Endothelial cell of umbilical vein (primary cell): ENCODE results near the gene FAM9A.

Source experiments
- POLR2A ChIP-seq: IDR thresholded peaks from 2 replicates; pipeline ENCODE4 v1.6.1; 2012; ENCODE audit warnings: low read depth, mild to moderate bottlenecking, control low read depth, low read length
- POLR2AphosphoS5 ChIP-seq: IDR thresholded peaks from 2 replicates; pipeline ENCODE4 v1.6.1; 2012; ENCODE audit warnings: low read depth, mild to moderate bottlenecking, control low read depth, low read length, moderate library complexity; ENCODE audit not compliant: insufficient read depth
- TF ChIP-seq, protein P1 (sequence below), 2 donors: IDR thresholded peaks; 1 replicate in 1 of 2; 2 replicates in 1 of 2; pipeline ENCODE4 v1.5.1; 2011; ENCODE audit warnings: low read length in 2 of 2, mild to moderate bottlenecking in 2 of 2, moderate library complexity in 2 of 2, control low read depth in 1 of 2, inconsistent platforms in 1 of 2, low read depth in 1 of 2; ENCODE audit not compliant: insufficient read depth in 1 of 2; ENCODE audit errors: extremely low read depth in 1 of 2
- TF ChIP-seq, protein P2 (sequence below): IDR thresholded peaks from 2 replicates; pipeline ENCODE4 v1.6.1; 2011; ENCODE audit not compliant: insufficient read depth, insufficient read length

DNA sequence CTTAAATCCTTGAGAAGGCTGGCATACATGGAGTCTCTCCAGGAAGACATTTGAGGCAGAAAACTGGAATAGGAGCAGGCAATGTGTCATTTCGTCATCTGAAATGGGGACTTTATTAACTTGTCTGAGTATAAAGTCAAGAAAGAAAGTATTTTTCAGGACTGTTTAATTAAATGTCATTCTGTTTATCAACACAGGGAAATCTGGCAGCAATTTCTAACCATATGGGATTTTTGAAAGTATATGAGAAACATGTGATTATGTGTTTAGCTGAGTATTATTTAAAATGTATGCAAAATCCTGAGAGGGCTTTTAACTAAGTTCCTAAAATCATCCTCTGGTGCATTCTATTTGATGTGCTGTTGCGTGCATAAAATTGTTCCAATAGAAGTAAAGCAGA lies 3.9 kb upstream of the FAM9A start:
- TF ChIP-seq, protein P1, sequence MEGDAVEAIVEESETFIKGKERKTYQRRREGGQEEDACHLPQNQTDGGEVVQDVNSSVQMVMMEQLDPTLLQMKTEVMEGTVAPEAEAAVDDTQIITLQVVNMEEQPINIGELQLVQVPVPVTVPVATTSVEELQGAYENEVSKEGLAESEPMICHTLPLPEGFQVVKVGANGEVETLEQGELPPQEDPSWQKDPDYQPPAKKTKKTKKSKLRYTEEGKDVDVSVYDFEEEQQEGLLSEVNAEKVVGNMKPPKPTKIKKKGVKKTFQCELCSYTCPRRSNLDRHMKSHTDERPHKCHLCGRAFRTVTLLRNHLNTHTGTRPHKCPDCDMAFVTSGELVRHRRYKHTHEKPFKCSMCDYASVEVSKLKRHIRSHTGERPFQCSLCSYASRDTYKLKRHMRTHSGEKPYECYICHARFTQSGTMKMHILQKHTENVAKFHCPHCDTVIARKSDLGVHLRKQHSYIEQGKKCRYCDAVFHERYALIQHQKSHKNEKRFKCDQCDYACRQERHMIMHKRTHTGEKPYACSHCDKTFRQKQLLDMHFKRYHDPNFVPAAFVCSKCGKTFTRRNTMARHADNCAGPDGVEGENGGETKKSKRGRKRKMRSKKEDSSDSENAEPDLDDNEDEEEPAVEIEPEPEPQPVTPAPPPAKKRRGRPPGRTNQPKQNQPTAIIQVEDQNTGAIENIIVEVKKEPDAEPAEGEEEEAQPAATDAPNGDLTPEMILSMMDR (IDR thresholded peaks at IDR 0.05; ENCODE audit: extremely low read depth in 1 of 2, insufficient read depth in 1 of 2, low read depth in 1 of 2, low read length in 2 of 2) = no peak
- TF ChIP-seq POLR2A (no peak), POLR2AphosphoS5 (no peak)
- TF ChIP-seq, protein P2, sequence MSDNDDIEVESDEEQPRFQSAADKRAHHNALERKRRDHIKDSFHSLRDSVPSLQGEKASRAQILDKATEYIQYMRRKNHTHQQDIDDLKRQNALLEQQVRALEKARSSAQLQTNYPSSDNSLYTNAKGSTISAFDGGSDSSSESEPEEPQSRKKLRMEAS = no peak
